NCI-H1105 treated with DMSO at 0.1 percent for 48 hours (cell line): ENCODE measurements around the gene CSF1R.
"Not testable (repeated sequence)": the region's sequence is repeated elsewhere in the genome, so short reads cannot be mapped to it uniquely, and the experiment has no call there.

Experiments
- DNase-seq: peaks from one replicate; lab custom pipeline; 2025; lab: John Stamatoyannopoulos, UW

The CSF1R gene

GRCh38 chr5:150055326-150056074 lies 30.9 kb downstream of the CSF1R start:
- no peak for DNase-seq

GRCh38 chr5:150054569-150054968 lies 31.8 kb downstream of the CSF1R start:
- no peak for DNase-seq

GRCh38 chr5:150053713-150054392 lies 32.5 kb downstream of the CSF1R start:
- no peak for DNase-seq

GRCh38 chr5:150052956-150053712 lies 33.2 kb downstream of the CSF1R start:
- no peak for DNase-seq

GRCh38 chr5:150052226-150052955 lies 34.0 kb downstream of the CSF1R start:
- DNase-seq: no peak

GRCh38 chr5:150051657-150052195 lies 34.6 kb downstream of the CSF1R start:
- DNase-seq: no peak

GRCh38 chr5:150050172-150050811 lies 36.1 kb downstream of the CSF1R start:
- DNase-seq: not testable (repeated sequence)

- DNase-seq: no peak
These were observed 40.3 kb downstream of the CSF1R start for GRCh38 chr5:150046031-150046430.

- DNase-seq: no peak
These were observed 40.8 kb downstream of the CSF1R start for GRCh38 chr5:150045549-150045948.

- DNase-seq: no peak
These were observed 41.6 kb downstream of the CSF1R start for GRCh38 chr5:150044712-150045111.

- DNase-seq: no peak
These were observed 42.0 kb downstream of the CSF1R start for GRCh38 chr5:150044329-150044681.

GRCh38 chr5:150043657-150044328 lies 42.6 kb downstream of the CSF1R start:
- DNase-seq: no peak

- no peak for DNase-seq
These were observed 43.9 kb downstream of the CSF1R start for GRCh38 chr5:150042459-150042858.

- no peak for DNase-seq
These were observed 47.8 kb downstream of the CSF1R start for GRCh38 chr5:150038547-150038946.

- DNase-seq: no peak
These were observed 49.8 kb downstream of the CSF1R start for GRCh38 chr5:150036513-150036912.

- no peak for DNase-seq
These were observed 51.0 kb downstream of the CSF1R start for GRCh38 chr5:150035139-150035895.

GRCh38 chr5:150034662-150035061 lies 51.7 kb downstream of the CSF1R start:
- no peak for DNase-seq

GRCh38 chr5:150033334-150033733 lies 53.0 kb downstream of the CSF1R start:
- DNase-seq: no peak

- DNase-seq: not testable (repeated sequence)
These were observed 58.3 kb downstream of the CSF1R start for GRCh38 chr5:150028047-150028446.

GRCh38 chr5:150026682-150027172 lies 59.6 kb downstream of the CSF1R start:
- DNase-seq: no peak
